K562 (cell line): ENCODE results near the gene LACTB. TPM values are rescaled to one million over a fixed set of nuclear protein-coding genes. Genes with fewer than 3 reads are reported as not detected.
A peak's percentile ranks its signal among the peaks of the same experiment; 100 is the strongest.

ENCODE experiments used
- CEBPZ ChIP-seq: fragments of 150-350 bp; IDR thresholded peaks from 2 replicates; pipeline ENCODE4 v1.6.1; 2014; ENCODE audit warnings: low read depth, mild to moderate bottlenecking, low read length, borderline replicate concordance
- ETV6 ChIP-seq, 3 experiments: fragments of 150-350 bp in 1 of 3; sonication (generic) in 1 of 3; formaldehyde crosslinking in 1 of 3; IDR thresholded peaks; 2 replicates each; pipeline versions ENCODE4 v1.6.1 to v1.8.0; 2014 to 2022; ENCODE audit warnings: borderline replicate concordance in 2 of 3, low read depth in 2 of 3, antibody characterized with exemption in 1 of 3, low read length in 1 of 3, mild to moderate bottlenecking in 1 of 3, missing genetic modification reagents in 1 of 3
- FUS ChIP-seq: fragments of 200-400 bp; formaldehyde crosslinking; optimal IDR thresholded peaks from 2 replicates; pipeline ENCODE3; 2017; ENCODE audit warnings: low read depth, low read length
- GATA2 ChIP-seq: sonication (generic); formaldehyde crosslinking; IDR thresholded peaks from 2 replicates; pipeline ENCODE4 v1.4.0; 2020; ENCODE audit warnings: mild to moderate bottlenecking, missing genetic modification reagents
- GTF2B ChIP-seq: IDR thresholded peaks from 2 replicates; pipeline ENCODE4 v1.6.1; 2011; ENCODE audit not compliant: insufficient read length; ENCODE audit errors: extremely low read depth
- KLF10 ChIP-seq: fragments of 250-450 bp; sonication (Bioruptor Pico); IDR thresholded peaks from 2 replicates; pipeline ENCODE4 v1.6.1; 2021; ENCODE audit warnings: matching md5 sums
- KLF16 ChIP-seq: IDR thresholded peaks from 2 replicates; pipeline ENCODE4 v1.6.1; 2016; ENCODE audit warnings: antibody characterized with exemption
- NCOR1 ChIP-seq: fragments of 450-650 bp; IDR thresholded peaks from 2 replicates; pipeline ENCODE4 v1.6.1; 2016; ENCODE audit warnings: mild to moderate bottlenecking, moderate library complexity
- NRF1 ChIP-seq, 2 experiments: fragments of 450-650 bp; IDR thresholded peaks in 1 of 2; conservative IDR thresholded peaks in 1 of 2; 2 replicates each; pipeline ENCODE4 v1.6.1; 2014; ENCODE audit warnings: mild to moderate bottlenecking in 2 of 2
- RBM17 ChIP-seq: fragments of 200-400 bp; formaldehyde crosslinking; IDR thresholded peaks from 2 replicates; pipeline ENCODE4 v1.6.1; 2017; ENCODE audit warnings: low read depth, mild to moderate bottlenecking, low read length, borderline replicate concordance
- RBM39 ChIP-seq: fragments of 200-400 bp; formaldehyde crosslinking; optimal IDR thresholded peaks from 2 replicates; pipeline ENCODE3; 2018; ENCODE audit warnings: low read depth, low read length
- SOX6 ChIP-seq: fragments of 450-650 bp; IDR thresholded peaks from 2 replicates; pipeline ENCODE4 v1.6.1; 2014; ENCODE audit warnings: mild to moderate bottlenecking
- ZBTB12 ChIP-seq: fragments of 250-450 bp; sonication (Bioruptor Pico); IDR thresholded peaks from 2 replicates; pipeline ENCODE4 v1.4.0; 2020
- ZNF384 ChIP-seq: IDR thresholded peaks from 2 replicates; pipeline ENCODE4 v1.6.1; 2012; ENCODE audit warnings: low read depth, low read length, improper control_type of control experiment
- polyA plus RNA-seq, 8 experiments: library from polyadenylated mRNA; depleted of rRNA in 4 of 8; stranded (reverse) in 5 of 8; unstranded in 3 of 8; fragments of >200 nt; fragmentation: Nextera tagmentation in 2 of 8; fragmentation: Illumina TruSeq in 1 of 8; extraction: Ambion mirVana in 2 of 8; extraction: Trizol in 1 of 8; gene quantifications; 2 replicates each; pipeline versions ENCODE4 v1.2.1 to v1.2.3, GENCODE V29; 2011 to 2014; ENCODE audit warnings: inconsistent platforms in 1 of 8, missing spikeins in 1 of 8
- total RNA-seq, 7 experiments: library from RNA; depleted of rRNA in 6 of 7; stranded (reverse); fragments of >200 nt in 6 of 7; fragmentation: Illumina TruSeq in 2 of 7; extraction: Trizol in 2 of 7; gene quantifications; 2 replicates each; pipeline versions ENCODE4 v1.2.1 to v1.2.3, GENCODE V29; 2011 to 2021; ENCODE audit warnings: low replicate concordance in 1 of 7
- TF ChIP-seq, protein P1 (sequence below): fragments of 150-350 bp; conservative IDR thresholded peaks from 2 replicates; pipeline ENCODE4 v1.6.1; 2014; ENCODE audit warnings: low read length
- TF ChIP-seq, protein P2 (sequence below), 2 experiments: fragments of 450-650 bp in 1 of 2; sonication (generic) in 1 of 2; formaldehyde crosslinking in 1 of 2; IDR thresholded peaks in 1 of 2; conservative IDR thresholded peaks in 1 of 2; 2 replicates each; pipeline versions ENCODE4 v1.6.1 to v1.8.1; 2016 to 2023; ENCODE audit warnings: mild to moderate bottlenecking in 2 of 2, moderate library complexity in 2 of 2, inconsistent platforms in 1 of 2, missing genetic modification reagents in 1 of 2

The LACTB gene
- total and polyA plus RNA-seq, 9 of the 15 experiments (the other 6 are each of a cell fraction or from before 2014, with no cell fraction given): 3.1 to 15.5 (median 9.8) TPM

- no peak for TF ChIP-seq NRF1 (conservative IDR thresholded peaks at IDR 0.05 in 1 of 2, IDR thresholded peaks at IDR 0.05 in 1 of 2)
- TF ChIP-seq RBM17: no peak
- TF ChIP-seq, protein P1, sequence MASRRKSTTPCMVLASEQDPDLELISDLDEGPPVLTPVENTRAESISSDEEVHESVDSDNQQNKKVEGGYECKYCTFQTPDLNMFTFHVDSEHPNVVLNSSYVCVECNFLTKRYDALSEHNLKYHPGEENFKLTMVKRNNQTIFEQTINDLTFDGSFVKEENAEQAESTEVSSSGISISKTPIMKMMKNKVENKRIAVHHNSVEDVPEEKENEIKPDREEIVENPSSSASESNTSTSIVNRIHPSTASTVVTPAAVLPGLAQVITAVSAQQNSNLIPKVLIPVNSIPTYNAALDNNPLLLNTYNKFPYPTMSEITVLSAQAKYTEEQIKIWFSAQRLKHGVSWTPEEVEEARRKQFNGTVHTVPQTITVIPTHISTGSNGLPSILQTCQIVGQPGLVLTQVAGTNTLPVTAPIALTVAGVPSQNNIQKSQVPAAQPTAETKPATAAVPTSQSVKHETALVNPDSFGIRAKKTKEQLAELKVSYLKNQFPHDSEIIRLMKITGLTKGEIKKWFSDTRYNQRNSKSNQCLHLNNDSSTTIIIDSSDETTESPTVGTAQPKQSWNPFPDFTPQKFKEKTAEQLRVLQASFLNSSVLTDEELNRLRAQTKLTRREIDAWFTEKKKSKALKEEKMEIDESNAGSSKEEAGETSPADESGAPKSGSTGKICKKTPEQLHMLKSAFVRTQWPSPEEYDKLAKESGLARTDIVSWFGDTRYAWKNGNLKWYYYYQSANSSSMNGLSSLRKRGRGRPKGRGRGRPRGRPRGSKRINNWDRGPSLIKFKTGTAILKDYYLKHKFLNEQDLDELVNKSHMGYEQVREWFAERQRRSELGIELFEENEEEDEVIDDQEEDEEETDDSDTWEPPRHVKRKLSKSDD: no peak
- TF ChIP-seq NCOR1: no peak
- TF ChIP-seq ZBTB12: no peak
- peak; percentile 62; the same call in 1 of the 2 replicates for TF ChIP-seq SOX6
- TF ChIP-seq RBM39: no peak
- no peak for TF ChIP-seq KLF10 (CRISPR knock-in tag)
- no peak for TF ChIP-seq CEBPZ
- no peak for TF ChIP-seq GATA2
- TF ChIP-seq GTF2B: no peak
- peak; percentile 80 for TF ChIP-seq ZNF384
- TF ChIP-seq, protein P2, sequence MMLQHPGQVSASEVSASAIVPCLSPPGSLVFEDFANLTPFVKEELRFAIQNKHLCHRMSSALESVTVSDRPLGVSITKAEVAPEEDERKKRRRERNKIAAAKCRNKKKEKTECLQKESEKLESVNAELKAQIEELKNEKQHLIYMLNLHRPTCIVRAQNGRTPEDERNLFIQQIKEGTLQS (IDR thresholded peaks at IDR 0.05): peak; percentile 54
- TF ChIP-seq, protein P2 (CRISPR knock-in tag; conservative IDR thresholded peaks at IDR 0.05): no peak
- no peak for TF ChIP-seq FUS
- TF ChIP-seq KLF16: no peak
- no peak for TF ChIP-seq ETV6 (IDR thresholded peaks at IDR 0.05; ENCODE audit: borderline replicate concordance in 1 of 2, low read depth in 2 of 2, low read length in 1 of 2)
- TF ChIP-seq ETV6 (CRISPR knock-in tag; IDR thresholded peaks at IDR 0.05; ENCODE audit: borderline replicate concordance): no peak
These were observed 8.8 kb upstream of the LACTB start (continued) for GRCh38 chr15:63112871-63113270.
